Urinary bladder (tissue), 4 donors: ENCODE data around the gene NPAS3. TPM values are rescaled to one million over a fixed set of nuclear protein-coding genes. Genes with fewer than 3 reads are reported as not detected.

ENCODE experiments used
- DNase-seq: peaks from one replicate; pipeline ENCODE4 v3.0.0-alpha.2; 2015; ENCODE audit errors: extremely low spot score
- H3K27ac ChIP-seq: one replicate; pipeline ENCODE4 v1.5.1; 2013; ENCODE audit warnings: low read depth, mild to moderate bottlenecking, moderate library complexity
- H3K36me3 ChIP-seq: one replicate; pipeline ENCODE4 v1.6.1; 2013; ENCODE audit warnings: mild to moderate bottlenecking, moderate library complexity; ENCODE audit not compliant: insufficient read depth
- H3K4me1 ChIP-seq: one replicate; pipeline ENCODE4 v1.6.1; 2013; ENCODE audit warnings: mild to moderate bottlenecking, moderate library complexity; ENCODE audit not compliant: insufficient read depth
- H3K4me3 ChIP-seq: one replicate; pipeline ENCODE4 v1.5.1; 2013; ENCODE audit warnings: low read depth, low read length
- WGBS: extraction: QIAGEN DNeasy Blood & Tissue Kit; methylation state at CpG from one replicate; pipeline ENCODE4 v1.1.7; 2013; 5-methylcytosine and 5-hydroxymethylcytosine counted together
- polyA plus RNA-seq: library from polyadenylated mRNA; stranded (reverse); fragments of 200-250 nt; gene quantifications from one replicate; pipeline ENCODE4 v1.2.3, GENCODE V29; 2013
- total RNA-seq: library from RNA; depleted of rRNA; stranded (reverse); fragments of >200 nt; gene quantifications from one replicate; pipeline ENCODE4 v1.2.3, GENCODE V29; 2014
- donor health status: healthy with polysubstance abuse.
- donor health status: healthy.

NPAS3 gene
- total and polyA plus RNA-seq, 2 donors: 1.0 to 7.1 TPM

- H3K4me3 ChIP-seq: no peak overlapping the region
- 92% methylated on average over 12 of the region's 12 CpGs for WGBS
- no peak overlapping the region for H3K27ac ChIP-seq
- no peak for DNase-seq
- H3K36me3 ChIP-seq: no peaks in the 10 kb centered on the region
- no peaks in the 10 kb centered on the region for H3K4me1 ChIP-seq
Observed at GRCh38 chr14:33699300-33699983, 760.8 kb downstream of the NPAS3 start.

GRCh38 chr14:33700052-33700451 is 761.4 kb downstream of the NPAS3 start:
- Histone ChIP-seq H3K4me3 (no peak overlapping the region), H3K27ac (no peak overlapping the region), H3K4me1 (no peaks in the 10 kb centered on the region), H3K36me3 (no peaks in the 10 kb centered on the region)
- WGBS: 69% methylated on average over 6 of the region's 6 CpGs
- DNase-seq: no peak

GRCh38 chr14:33702293-33702692 is 763.6 kb downstream of the NPAS3 start:
- H3K4me1 ChIP-seq: no peaks in the 10 kb centered on the region
- no peak for DNase-seq
- no peak overlapping the region for H3K27ac ChIP-seq
- no peak overlapping the region for H3K4me3 ChIP-seq
- no peaks in the 10 kb centered on the region for H3K36me3 ChIP-seq
- 82% methylated on average over 1 of the region's 1 CpG for WGBS

- no peak for DNase-seq
- Histone ChIP-seq H3K27ac (no peak overlapping the region), H3K4me1 (no peaks in the 10 kb centered on the region), H3K36me3 (no peaks in the 10 kb centered on the region), H3K4me3 (no peak overlapping the region)
- WGBS: 88% methylated on average over 2 of the region's 2 CpGs
Observed at GRCh38 chr14:33704481-33704880, 765.8 kb downstream of the NPAS3 start.

GRCh38 chr14:33705490-33705889 is 766.8 kb downstream of the NPAS3 start:
- Histone ChIP-seq H3K4me1 (no peaks in the 10 kb centered on the region), H3K36me3 (no peaks in the 10 kb centered on the region), H3K27ac (no peak overlapping the region), H3K4me3 (no peak overlapping the region)
- DNase-seq: no peak
- WGBS: 86% methylated on average over 7 of the region's 7 CpGs

- Histone ChIP-seq H3K4me1 (no peaks in the 10 kb centered on the region), H3K27ac (no peak overlapping the region), H3K36me3 (no peaks in the 10 kb centered on the region), H3K4me3 (no peak overlapping the region)
- WGBS: 82% methylated on average over 6 of the region's 6 CpGs
- DNase-seq: no peak
Observed at GRCh38 chr14:33707716-33708115, 769.0 kb downstream of the NPAS3 start.

GRCh38 chr14:33709283-33709682 is 770.6 kb downstream of the NPAS3 start:
- Histone ChIP-seq H3K36me3 (no peaks in the 10 kb centered on the region), H3K4me1 (no peaks in the 10 kb centered on the region), H3K27ac (no peak overlapping the region), H3K4me3 (no peak overlapping the region)
- DNase-seq: no peak
- 83% methylated on average over 4 of the region's 4 CpGs for WGBS

GRCh38 chr14:33709711-33710110 is 771.0 kb downstream of the NPAS3 start:
- Histone ChIP-seq H3K36me3 (no peaks in the 10 kb centered on the region), H3K4me1 (no peaks in the 10 kb centered on the region), H3K4me3 (no peak overlapping the region), H3K27ac (no peak overlapping the region)
- no peak for DNase-seq
- 88% methylated on average over 3 of the region's 3 CpGs for WGBS

GRCh38 chr14:33710273-33710672 is 771.6 kb downstream of the NPAS3 start:
- Histone ChIP-seq H3K4me1 (no peaks in the 10 kb centered on the region), H3K4me3 (no peak overlapping the region), H3K27ac (no peak overlapping the region), H3K36me3 (no peaks in the 10 kb centered on the region)
- 79% methylated on average over 7 of the region's 7 CpGs for WGBS
- DNase-seq: no peak

- 86% methylated on average over 11 of the region's 11 CpGs for WGBS
- H3K4me3 ChIP-seq: no peak overlapping the region
- DNase-seq: no peak
- H3K4me1 ChIP-seq: no peaks in the 10 kb centered on the region
- H3K27ac ChIP-seq: no peak overlapping the region
- no peaks in the 10 kb centered on the region for H3K36me3 ChIP-seq
Observed at GRCh38 chr14:33711194-33711593, 772.5 kb downstream of the NPAS3 start.

- Histone ChIP-seq H3K4me1 (no peaks in the 10 kb centered on the region), H3K4me3 (no peak overlapping the region), H3K27ac (no peak overlapping the region), H3K36me3 (no peaks in the 10 kb centered on the region)
- 75% methylated on average over 5 of the region's 5 CpGs for WGBS
- no peak for DNase-seq
Observed at GRCh38 chr14:33711811-33712216, 773.1 kb downstream of the NPAS3 start.

- H3K36me3 ChIP-seq: no peaks in the 10 kb centered on the region
- no peak for DNase-seq
- H3K4me3 ChIP-seq: no peak overlapping the region
- no peak overlapping the region for H3K27ac ChIP-seq
- H3K4me1 ChIP-seq: no peaks in the 10 kb centered on the region
- WGBS: 96% methylated on average over 1 of the region's 1 CpG
Observed at GRCh38 chr14:33714527-33715226, 776.0 kb downstream of the NPAS3 start.

GRCh38 chr14:33715227-33715528 is 776.5 kb downstream of the NPAS3 start:
- Histone ChIP-seq H3K4me3 (no peak overlapping the region), H3K27ac (no peak overlapping the region), H3K36me3 (no peaks in the 10 kb centered on the region), H3K4me1 (no peaks in the 10 kb centered on the region)
- no peak for DNase-seq
- WGBS: 89% methylated on average over 1 of the region's 1 CpG

GRCh38 chr14:33716921-33717320 is 778.2 kb downstream of the NPAS3 start:
- no peaks in the 10 kb centered on the region for H3K4me1 ChIP-seq
- 65% methylated on average over 2 of the region's 2 CpGs for WGBS
- H3K36me3 ChIP-seq: no peaks in the 10 kb centered on the region
- no peak for DNase-seq
- H3K4me3 ChIP-seq: no peak overlapping the region
- no peak overlapping the region for H3K27ac ChIP-seq
